Effector CD4-positive, alpha-beta T cell (primary cell): ENCODE measurements around the gene UBASH3B.
"Not testable (repeated sequence)": the region's sequence is repeated elsewhere in the genome, so short reads cannot be mapped to it uniquely, and the experiment has no call there.

Experiments used
- DNase-seq: peaks from one replicate; pipeline ENCODE4 v3.0.0-alpha.2; 2020
- total RNA-seq: gene quantifications from one replicate; lab custom pipeline; 2026; lab: John Stamatoyannopoulos, UW

UBASH3B gene
- total RNA-seq: 61.4 reads per million, percentile 73 among the genes with 10 or more reads in this experiment

- DNase-seq: peak; percentile 54
Measured at GRCh38 chr11:122655527-122656072, at the start of gene UBASH3B. UBASH3B (plus strand) TSS chr11:122655722; CDS start chr11:122656050, 328 bp downstream.

DNA sequence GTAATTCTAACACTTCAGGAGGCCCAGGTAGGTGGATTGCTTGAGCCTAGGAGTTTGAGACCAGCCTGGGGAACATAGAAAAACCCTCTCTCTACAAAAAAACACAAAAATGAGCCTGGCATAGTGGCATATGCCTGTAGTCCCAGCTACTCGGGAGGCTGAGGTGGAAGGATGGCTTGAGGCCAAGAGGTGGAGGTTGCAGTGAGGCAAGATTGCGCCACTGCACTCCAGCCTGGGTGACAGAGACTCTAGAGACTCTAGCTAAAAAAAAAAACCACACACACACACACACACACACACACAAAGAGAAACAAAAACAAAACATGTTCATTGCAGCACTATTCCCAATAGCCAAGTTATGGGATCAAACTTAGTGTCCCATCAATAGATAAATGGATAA is 48.4 kb upstream of the UBASH3B start:
- not testable (repeated sequence) for DNase-seq

GRCh38 chr11:122612123-122612824 is 43.2 kb upstream of the UBASH3B start:
- DNase-seq: no peak

DNA sequence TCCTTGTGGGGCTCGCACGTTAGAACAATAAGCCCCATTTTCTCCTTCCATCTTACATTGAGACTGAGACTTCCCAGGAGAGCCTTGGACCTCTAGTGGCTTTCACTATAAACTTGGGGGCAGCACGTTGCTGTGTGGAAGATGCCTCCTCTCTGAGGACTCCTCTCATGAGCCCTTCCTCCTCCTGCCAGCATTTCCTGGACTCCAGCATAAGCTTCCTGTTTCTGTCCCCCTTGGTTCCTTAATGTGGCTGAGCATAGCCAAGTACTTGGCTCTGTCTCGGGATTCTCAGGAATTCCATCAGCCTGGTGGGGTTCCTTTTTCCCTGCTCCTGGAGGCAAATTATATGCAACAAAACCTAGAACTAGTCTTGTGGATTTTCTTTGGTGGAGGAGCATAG is 38.8 kb upstream of the UBASH3B start:
- DNase-seq: no peak

DNA sequence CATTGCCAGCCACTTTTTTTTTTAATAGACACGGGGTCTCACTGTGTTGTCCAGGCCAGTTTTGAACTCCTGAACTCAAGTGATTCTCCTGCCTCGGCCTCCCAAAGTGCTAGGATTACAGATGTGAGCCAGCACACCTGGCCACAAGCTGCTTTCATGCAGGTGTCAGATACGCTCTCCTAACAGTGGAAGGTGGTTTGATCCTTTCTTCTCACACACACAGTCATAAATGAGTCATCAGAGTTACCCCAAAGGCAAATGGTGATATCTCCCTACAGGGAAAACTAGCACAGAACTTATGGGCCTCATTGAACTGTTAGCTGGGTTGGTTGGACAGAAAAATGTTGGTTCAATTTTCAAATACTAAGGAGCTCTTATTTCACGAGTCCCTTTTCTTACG is 38.2 kb upstream of the UBASH3B start:
- no peak for DNase-seq

DNA sequence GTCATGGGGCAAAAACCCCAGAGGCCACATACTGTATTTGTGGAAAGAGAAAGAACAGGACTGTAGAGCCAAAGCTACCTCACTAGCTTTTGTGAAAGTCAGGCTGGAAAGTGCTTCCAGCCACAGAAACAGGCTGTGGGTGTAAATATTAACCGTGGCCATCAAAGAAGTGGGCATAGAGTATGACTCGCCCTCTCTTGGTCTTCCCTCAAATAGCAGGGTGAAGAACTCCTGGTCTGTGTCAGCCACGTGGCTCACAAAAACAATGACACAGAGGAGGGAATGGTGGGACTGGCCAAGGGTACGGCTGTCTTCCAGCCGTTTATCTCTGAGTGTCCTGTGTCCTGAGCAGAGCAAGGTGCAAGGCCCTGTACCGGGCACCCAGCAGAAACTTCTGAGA is 37.6 kb upstream of the UBASH3B start:
- no peak for DNase-seq

DNA sequence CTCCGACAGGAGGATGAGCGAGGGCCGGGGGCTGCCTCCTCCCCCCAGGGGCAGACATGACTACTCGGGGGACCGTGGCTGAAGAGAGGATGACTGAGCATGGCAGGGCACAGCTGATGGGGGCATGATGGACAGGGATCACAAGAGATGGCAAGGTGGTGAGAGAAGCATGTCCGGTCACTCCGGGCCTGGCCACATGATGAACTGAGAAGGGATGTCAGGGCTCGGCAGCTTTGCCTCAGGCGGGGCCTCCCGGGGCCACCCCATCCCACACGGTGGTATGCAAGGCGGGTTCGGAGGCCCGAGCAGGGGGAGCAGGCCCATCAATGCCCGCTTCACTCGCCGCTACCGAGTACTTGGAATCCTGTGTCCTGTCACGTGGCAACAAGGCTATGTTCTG is 36.6 kb upstream of the UBASH3B start:
- no peak for DNase-seq

DNA sequence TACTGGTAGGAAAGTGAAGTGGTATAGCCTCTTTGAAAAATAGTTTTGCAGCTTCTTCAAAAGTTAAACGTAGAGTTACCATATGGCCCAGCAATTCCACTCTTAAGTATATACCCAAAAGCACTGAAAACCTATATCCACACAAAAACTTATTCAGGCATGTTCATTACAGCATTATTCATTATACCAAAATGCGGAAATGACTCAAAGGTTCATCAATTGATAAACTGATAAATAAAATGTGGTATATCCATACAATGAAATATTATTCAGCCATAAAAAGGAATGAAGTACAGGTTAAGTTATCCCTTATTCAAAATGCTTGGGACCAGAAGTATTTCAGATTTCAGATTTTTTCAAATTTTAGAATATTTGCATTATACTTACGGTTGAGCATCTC is 35.8 kb upstream of the UBASH3B start:
- no peak for DNase-seq

DNA sequence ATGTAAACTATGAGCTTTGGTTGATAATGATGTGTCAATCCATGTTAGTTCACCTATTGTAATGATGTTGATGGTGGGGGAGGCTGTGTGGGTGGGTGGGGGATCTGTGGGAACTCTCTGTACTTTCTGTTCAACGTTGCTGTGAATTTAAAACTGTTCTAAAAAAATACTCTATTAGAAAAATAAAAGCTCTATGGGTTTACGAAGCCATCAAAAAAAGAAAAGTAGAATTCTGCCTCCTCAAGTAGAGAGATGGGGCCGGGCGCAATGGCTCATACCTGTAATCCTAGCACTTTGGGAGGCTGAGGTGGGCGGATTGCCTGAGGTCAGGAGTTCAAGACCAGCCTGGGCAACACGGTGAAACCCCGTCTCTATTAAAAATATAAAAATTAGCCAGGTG is 30.0 kb upstream of the UBASH3B start:
- not testable (repeated sequence) for DNase-seq

DNA sequence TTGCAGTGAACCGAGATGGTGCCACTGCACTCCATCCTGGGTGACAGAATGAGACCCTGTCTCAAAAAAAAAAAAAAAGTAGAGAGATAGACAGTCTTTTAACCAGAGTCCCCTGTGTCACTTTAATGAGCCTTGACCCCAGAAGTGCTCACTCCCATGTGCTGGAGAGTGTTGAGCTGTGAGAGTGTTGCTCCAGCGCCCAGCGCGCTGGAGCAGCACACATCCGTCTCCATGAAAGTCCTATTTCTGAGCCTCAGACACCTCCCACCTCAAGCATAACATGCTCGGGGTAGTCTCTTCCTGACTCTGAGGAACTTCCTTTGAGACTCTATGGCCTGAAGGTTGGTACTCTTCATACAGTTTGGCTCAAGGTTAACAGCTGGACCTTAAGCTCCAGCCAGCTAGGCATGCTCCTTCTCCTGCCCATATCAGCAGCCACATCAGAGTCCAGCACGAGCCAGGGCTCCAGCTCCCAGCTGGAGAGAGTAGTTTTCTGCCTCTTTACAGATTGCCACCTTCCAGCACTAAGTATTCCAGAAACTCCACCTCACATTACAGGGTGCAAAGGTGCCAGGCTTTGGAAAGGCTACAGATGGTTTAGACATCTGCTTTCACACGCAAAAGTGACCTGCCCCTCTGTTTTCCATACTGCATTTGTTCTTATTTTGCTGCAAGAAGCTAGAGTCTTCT is 29.4 kb upstream of the UBASH3B start:
- no peak for DNase-seq

- no peak for DNase-seq
Measured at GRCh38 chr11:122627745-122628144, 27.8 kb upstream of the UBASH3B start.

DNA sequence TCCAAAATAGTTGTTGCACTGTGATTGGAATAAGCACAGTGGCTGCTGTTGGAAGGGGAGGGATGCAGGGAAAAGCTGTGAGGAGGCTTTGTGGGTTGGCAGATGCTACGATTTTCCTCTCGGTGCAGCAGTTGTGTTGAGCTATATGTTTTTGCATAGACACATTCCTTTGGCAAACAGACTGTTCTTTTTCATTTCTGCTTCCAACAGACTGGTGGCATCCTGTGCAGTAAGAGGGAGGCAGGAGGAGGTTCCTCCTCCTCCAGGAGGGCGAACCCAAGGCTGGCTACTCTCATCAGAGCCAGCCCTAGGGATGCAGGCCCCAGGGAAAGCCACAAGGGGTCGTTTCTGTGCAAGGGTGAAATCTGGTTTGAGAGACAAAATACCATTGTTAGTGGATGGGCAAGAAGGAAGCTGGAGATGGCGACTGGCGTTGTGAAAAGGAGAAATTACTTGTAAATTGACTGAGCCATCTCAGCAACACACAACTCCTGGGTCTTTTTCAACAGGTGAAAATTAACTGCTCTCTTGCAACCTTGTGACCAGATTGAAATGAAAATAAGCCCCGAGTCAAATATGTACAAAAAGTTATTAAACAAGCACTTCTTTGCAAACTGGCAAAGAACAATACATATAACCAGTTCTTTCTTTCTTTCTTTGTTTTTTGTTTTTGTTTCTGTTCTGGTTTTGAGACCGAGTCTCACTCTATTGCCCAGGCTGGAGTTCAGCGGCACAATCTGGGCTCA is 26.5 kb upstream of the UBASH3B start:
- peak; percentile 53 for DNase-seq

DNA sequence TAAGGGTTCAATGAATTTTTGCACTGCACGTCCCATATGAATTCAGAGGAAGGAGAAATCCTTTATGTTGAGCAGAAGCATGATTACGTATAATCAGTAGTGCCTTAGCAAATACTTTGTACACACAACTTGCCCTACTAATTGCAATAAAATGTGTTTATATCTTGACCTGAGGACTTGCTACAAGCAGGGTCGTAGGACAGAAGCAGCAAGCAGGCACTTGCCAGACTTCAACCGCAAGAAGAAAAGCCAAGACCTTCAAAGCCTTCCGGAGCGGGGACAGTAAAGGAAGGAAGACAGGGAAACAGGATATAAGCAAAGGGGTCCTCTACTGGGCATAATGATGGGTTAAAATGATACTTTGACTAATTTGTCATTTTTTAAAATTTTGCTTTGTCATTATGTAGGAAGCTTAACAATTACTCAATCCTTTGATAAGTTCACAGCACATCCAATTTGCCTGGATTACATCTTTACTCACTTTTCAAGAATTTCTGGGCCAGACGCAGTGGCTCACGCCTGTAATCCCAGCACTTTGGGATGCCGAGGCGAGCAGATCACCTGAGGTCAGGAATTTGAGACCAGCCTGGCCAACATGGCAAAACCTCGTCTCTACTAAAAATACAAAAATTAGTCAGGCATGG is 23.2 kb upstream of the UBASH3B start:
- DNase-seq: no peak

DNA sequence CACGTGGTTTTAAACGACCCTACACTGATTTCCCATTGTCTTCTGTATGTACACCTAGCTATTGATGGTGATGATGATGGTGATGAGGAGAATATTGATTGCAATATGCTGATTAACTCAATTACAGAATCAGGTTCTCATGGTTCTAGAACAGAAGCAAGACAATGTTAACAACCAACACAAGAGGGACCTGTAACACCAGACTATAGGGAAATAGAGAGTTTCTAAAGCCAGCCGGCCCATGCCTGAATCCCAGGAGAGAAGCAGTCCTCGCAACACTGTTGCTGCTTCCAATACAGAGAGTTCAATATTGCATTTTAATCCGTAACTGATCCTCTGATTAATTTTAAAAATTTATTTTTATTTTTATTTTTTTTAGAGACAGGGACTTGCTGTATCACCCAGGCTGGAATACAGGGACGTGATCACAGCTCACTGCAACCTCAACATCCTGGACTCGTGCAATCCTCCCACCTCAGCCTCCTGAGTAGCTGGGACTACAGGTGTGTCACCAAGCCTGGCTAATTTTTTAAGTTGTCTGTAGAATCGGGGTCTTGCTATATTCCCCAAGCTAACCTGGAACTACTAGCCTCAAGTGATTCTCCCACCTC is 22.2 kb upstream of the UBASH3B start:
- DNase-seq: no peak

- no peak for DNase-seq
Measured at GRCh38 chr11:122634501-122634900, 21.0 kb upstream of the UBASH3B start.

DNA sequence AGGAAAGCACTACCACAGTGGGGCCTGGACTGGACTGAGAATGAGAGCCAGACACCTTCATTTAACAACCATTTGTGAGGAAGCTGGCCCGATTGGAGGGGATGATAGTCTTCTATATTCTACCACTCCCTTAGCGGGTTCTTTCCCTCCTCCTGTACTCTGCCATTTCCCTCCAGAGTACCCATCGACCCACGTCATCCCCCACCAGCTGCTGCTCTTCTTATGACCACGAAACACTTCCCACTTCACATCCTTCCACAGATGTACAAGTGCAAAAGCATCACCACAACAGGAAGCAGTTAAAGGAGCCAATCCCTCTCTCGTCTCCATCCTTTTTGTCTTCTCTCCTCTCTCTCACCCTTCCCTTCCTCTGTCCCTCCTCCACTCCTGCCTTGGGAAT is 18.0 kb upstream of the UBASH3B start:
- no peak for DNase-seq

DNA sequence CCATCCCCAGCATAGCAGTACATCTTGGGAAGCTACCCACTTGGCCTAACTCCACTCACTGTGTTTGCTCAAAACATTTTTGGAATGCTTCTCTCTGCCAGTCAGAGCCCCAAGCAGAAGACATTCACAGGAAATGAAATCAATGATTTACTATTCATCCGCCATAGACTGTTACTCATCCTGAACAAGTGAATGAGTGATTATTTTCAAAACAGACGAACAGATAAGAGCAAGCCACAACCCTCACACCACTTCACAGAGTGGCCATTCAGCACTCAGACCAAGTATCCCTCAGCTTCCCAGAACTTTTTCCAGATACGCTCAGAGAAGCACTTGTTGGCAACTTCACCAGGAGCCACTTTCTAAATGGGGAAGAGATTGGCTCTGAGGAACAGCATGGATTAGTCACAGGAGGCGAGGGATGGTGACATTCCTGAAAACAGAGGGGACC is 13.0 kb upstream of the UBASH3B start:
- DNase-seq: no peak

- DNase-seq: no peak
Measured at GRCh38 chr11:122642971-122643370, 12.6 kb upstream of the UBASH3B start.

DNA sequence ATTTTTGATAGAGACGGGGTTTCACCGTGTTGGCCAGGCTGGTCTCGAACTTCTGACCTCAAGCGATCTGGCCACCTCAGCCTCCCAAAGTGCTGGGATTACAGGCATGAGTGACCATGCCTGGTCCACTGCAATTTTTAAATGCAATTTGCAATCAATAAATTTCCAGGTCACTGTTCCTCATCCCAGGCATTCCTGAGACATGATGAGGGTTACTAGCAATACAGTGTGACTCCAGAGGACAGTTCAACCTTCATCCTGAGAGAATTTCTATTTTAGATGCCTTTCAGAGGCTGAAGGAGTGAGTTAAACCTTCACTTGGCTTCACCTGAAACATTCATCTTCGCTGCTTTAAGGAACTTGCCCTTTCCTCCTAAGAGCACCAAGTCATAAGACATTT is 9.7 kb upstream of the UBASH3B start:
- DNase-seq: no peak

GRCh38 chr11:122646549-122647340 is 8.8 kb upstream of the UBASH3B start:
- DNase-seq: no peak

DNA sequence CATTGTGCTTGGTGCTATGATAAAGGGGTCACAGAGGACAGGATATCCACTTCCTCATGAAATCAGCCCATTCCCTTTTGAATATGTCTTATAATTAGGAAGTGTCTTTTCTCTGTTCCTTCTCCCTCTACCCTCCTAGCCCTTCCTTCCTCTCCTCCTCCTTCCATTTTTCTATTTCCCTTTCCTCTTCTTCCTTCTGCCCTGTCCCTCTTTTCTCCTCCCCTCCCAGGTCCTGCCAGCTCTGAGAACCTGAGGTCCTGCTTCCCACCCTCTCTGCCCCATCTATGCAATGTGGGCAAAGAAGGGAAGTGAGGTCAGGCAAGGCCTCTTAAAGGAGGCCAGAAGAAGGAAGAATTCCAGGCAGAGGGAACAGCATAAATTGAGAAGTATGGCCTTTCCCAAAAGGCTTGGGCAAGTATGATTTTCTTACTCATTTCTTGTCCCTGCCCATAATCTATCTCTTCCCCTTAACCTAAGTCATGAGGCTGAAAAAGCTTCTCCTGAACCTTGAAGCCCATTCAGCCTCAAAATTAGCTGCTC is 7.7 kb upstream of the UBASH3B start:
- no peak for DNase-seq
